Measurements from ENCODE around the gene PSMB3.

The PSMB3 gene

GRCh38 chr17:38719289-38719942 lies 33.1 kb upstream of the PSMB3 start:
- Histone ChIP-seq H3F3A (ENCODE audit: control insufficient read depth, insufficient read depth) (no peaks in the 10 kb centered on the region), H3K9me2 (replicated peaks; ENCODE audit: control insufficient read depth, low read length) (no peaks in the 10 kb centered on the region), H3K36me3 (ENCODE audit: control insufficient read depth, low read length) (peaks cover 75% of the 10 kb centered on the region), H3K27ac (ENCODE audit: low read depth, low read length) (no peak overlapping the region), H3K4me3 (ENCODE audit: low read length) (no peak overlapping the region), H3K27me3 (ENCODE audit: control insufficient read depth, low read length) (no peaks in the 10 kb centered on the region), H3K9me3 (ENCODE audit: control insufficient read depth, insufficient read depth, low read length) (no peaks in the 10 kb centered on the region), H4K20me1 (ENCODE audit: control insufficient read depth, insufficient read depth, low read depth, low read length) (no peaks in the 10 kb centered on the region), H3K4me2 (ENCODE audit: low read length) (no peak overlapping the region), H3K4me1 (ENCODE audit: control insufficient read depth, low read length) (peaks cover 11% of the 10 kb centered on the region), H3K79me2 (ENCODE audit: control insufficient read depth, low read length) (no peaks in the 10 kb centered on the region)
- TF ChIP-seq EZH2phosphoT487 (IDR thresholded peaks at IDR 0.05; ENCODE audit: borderline replicate concordance, low read length) (no peak), CTCF (IDR thresholded peaks at IDR 0.05; ENCODE audit: low read depth, low read length, poor library complexity, severe bottlenecking) (no peak)

GRCh38 chr17:38719943-38720641 lies 32.4 kb upstream of the PSMB3 start:
- no peaks in the 10 kb centered on the region for H3F3A ChIP-seq (ENCODE audit: control insufficient read depth, insufficient read depth)
- H3K4me1 ChIP-seq (ENCODE audit: control insufficient read depth, low read length), result peaks cover 11% of the 10 kb centered on the region
- peaks cover 74% of the 10 kb centered on the region for H3K36me3 ChIP-seq (ENCODE audit: control insufficient read depth, low read length)
- H3K27ac ChIP-seq (ENCODE audit: low read depth, low read length), result no peak overlapping the region
- H4K20me1 ChIP-seq (ENCODE audit: control insufficient read depth, insufficient read depth, low read depth, low read length), result no peaks in the 10 kb centered on the region
- no peaks in the 10 kb centered on the region for H3K9me3 ChIP-seq (ENCODE audit: control insufficient read depth, insufficient read depth, low read length)
- TF ChIP-seq EZH2phosphoT487 (IDR thresholded peaks at IDR 0.05; ENCODE audit: borderline replicate concordance, low read length) (no peak), CTCF (IDR thresholded peaks at IDR 0.05; ENCODE audit: low read depth, low read length, poor library complexity, severe bottlenecking) (no peak)
- no peak overlapping the region for H3K4me3 ChIP-seq (ENCODE audit: low read length)
- H3K79me2 ChIP-seq (ENCODE audit: control insufficient read depth, low read length), result no peaks in the 10 kb centered on the region
- H3K4me2 ChIP-seq (ENCODE audit: low read length), result no peak overlapping the region
- H3K9me2 ChIP-seq (replicated peaks; ENCODE audit: control insufficient read depth, low read length), result no peaks in the 10 kb centered on the region
- no peaks in the 10 kb centered on the region for H3K27me3 ChIP-seq (ENCODE audit: control insufficient read depth, low read length)

- Histone ChIP-seq H3K4me2 (ENCODE audit: low read length) (no peak overlapping the region), H3K9me3 (ENCODE audit: control insufficient read depth, insufficient read depth, low read length) (no peaks in the 10 kb centered on the region), H3K27ac (ENCODE audit: low read depth, low read length) (no peak overlapping the region), H3K9me2 (replicated peaks; ENCODE audit: control insufficient read depth, low read length) (no peaks in the 10 kb centered on the region), H3K4me3 (ENCODE audit: low read length) (no peak overlapping the region), H3K4me1 (ENCODE audit: control insufficient read depth, low read length) (peaks cover 5% of the 10 kb centered on the region; the same call in 1 of the 2 replicates), H4K20me1 (ENCODE audit: control insufficient read depth, insufficient read depth, low read depth, low read length) (no peaks in the 10 kb centered on the region), H3K79me2 (ENCODE audit: control insufficient read depth, low read length) (no peaks in the 10 kb centered on the region), H3K27me3 (ENCODE audit: control insufficient read depth, low read length) (no peaks in the 10 kb centered on the region), H3K36me3 (ENCODE audit: control insufficient read depth, low read length) (peaks cover 67% of the 10 kb centered on the region), H3F3A (ENCODE audit: control insufficient read depth, insufficient read depth) (no peaks in the 10 kb centered on the region)
- TF ChIP-seq EZH2phosphoT487 (IDR thresholded peaks at IDR 0.05; ENCODE audit: borderline replicate concordance, low read length) (no peak), CTCF (IDR thresholded peaks at IDR 0.05; ENCODE audit: low read depth, low read length, poor library complexity, severe bottlenecking) (no peak)
Measured at GRCh38 chr17:38720941-38721340, 31.6 kb upstream of the PSMB3 start.
